SKM-1 treated with dmso at 0.1 percent for 144 hours (cell line): ENCODE data around the gene ARID1A.
A peak's percentile ranks its signal among the peaks of the same experiment; 100 is the strongest.

Source experiments
- DNase-seq: peaks from one replicate; lab custom pipeline; 2025; ENCODE audit not compliant: unreplicated experiment; lab: John Stamatoyannopoulos, UW

ARID1A gene

GRCh38 chr1:26727476-26727875 is 31.7 kb downstream of the ARID1A start:
- DNase-seq: no peak

DNA sequence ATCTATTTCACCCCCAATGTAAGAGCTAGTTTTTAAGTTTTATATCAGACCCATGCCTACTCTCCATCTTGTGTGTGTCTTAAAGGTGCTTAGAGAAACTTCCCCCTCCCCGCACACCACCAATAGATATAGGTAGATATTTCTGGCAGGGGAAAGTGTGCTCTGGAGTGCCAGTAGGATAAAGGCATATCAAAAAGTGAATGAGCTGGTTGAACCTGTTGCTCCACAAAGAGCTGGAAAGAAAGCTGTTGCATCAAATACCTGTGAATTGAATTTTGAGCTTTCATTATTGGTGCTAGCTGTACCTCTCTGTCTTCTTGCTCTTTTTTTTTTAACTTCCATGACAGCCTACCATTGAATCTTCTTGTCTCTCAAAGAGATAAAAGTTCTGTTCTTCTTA is 32.8 kb downstream of the ARID1A start:
- DNase-seq: no peak

DNA sequence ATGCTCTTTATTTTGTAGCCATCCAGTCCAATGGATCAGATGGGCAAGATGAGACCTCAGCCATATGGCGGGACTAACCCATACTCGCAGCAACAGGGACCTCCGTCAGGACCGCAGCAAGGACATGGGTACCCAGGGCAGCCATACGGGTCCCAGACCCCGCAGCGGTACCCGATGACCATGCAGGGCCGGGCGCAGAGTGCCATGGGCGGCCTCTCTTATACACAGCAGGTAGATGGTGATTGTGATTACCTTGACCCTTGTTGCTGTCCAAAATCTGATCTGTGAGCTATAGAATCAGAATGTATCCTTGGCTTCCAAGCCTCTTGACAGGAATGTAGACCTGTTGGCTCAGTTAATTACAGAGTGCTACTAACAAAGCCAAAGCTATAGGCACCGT is 33.8 kb downstream of the ARID1A start:
- DNase-seq: no peak

DNA sequence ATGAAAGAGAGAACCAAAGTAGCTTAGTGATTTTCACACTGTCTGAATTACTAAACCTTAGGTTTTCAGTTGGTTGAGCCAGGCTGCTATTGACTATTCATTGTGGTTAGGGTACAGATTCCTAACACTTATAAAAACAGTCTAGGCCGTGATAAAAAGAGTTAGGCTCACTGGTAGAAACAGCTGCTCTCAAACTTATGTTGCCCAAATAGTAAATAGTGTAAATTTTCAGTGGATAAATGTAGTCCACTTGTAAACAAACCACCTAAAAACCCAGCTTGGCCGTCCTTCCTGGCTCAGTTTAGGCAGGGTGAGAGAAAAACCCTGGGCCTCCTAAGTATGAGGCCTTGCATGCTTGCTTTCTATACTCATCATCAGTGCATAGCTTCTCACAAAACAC is 34.9 kb downstream of the ARID1A start:
- no peak for DNase-seq

DNA sequence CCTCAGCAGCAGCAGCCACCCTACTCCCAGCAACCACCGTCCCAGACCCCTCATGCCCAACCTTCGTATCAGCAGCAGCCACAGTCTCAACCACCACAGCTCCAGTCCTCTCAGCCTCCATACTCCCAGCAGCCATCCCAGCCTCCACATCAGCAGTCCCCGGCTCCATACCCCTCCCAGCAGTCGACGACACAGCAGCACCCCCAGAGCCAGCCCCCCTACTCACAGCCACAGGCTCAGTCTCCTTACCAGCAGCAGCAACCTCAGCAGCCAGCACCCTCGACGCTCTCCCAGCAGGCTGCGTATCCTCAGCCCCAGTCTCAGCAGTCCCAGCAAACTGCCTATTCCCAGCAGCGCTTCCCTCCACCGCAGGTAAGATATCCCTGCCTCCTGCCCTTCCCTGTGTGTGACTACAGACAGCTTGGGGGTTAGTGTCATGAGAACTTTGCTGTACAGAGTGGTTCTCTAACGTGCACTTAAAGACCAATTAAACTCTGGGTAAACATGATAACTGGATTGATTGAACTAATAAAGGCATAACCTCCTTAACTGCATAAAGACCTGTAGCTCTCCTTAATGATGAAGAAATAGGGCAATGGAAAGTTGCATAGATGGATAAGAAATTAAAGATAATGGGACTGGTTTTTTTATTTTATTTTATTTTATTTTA is 35.6 kb downstream of the ARID1A start:
- DNase-seq: no peak

DNA sequence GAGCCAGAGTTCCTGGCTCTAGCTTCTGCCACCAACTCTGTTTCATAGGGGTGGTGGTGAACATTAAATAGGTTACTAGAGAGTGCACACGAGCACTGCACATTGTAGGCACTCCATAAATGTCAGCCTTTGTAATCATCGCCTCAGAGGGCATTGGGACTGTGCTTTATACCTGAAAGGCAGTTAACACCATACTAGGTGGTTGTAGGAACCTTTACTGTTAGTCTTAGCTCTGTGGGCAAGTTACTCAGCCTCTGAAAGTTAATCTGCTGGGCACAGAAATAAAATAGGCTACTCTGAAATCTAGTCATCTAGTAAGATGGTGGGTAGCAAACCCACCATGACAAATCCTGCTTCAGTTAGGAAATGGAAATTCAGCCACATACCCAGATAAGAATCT is 37.6 kb downstream of the ARID1A start:
- no peak for DNase-seq

DNA sequence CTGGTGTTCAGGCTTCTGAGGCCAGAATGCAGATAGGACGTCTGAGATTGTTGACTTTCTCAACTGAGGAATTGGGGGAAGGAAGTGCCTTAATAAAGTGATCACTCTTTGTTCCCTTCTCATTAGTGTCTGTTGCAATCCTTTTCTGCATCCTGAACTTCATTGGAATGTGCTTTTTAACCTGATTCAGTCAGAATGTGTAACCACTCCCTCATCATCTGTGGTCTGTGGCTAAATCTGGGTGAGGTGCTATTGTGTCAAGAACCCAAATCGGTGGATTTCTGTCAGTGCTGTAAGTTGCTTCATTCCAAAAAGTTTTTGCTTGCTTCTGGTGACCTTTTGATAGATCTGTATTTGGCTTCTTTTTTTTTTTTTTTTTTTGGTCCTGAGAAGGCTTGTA is 38.2 kb downstream of the ARID1A start:
- DNase-seq: no peak

DNA sequence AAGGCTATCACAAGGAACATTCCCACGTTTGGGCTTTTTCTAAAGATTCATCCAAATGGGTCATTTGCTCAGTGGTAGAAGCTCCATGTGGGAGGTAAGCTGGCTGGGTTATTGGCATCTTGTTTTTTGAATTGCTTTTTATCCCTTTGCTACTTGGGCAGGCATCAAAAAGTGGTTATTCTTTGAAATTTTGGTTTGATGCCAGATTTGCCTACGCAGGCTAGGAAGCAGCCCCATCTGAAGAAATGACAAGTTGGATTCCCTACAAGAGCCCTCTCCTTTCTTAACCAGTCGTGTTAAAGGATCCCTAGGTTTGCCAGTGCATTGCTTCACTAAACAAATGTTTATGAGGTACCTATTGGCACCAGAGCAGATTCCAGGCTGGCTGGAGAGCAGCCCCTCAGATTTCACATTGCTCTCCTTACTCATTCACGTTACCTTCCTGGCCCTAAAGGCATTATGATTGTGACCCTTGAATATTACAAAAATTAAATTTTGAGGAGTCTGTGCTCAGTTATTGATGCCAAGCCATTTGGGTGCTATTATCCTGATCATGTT is 38.8 kb downstream of the ARID1A start:
- no peak for DNase-seq

- no peak for DNase-seq
These were observed 43.6 kb downstream of the ARID1A start for GRCh38 chr1:26739329-26739914.

DNA sequence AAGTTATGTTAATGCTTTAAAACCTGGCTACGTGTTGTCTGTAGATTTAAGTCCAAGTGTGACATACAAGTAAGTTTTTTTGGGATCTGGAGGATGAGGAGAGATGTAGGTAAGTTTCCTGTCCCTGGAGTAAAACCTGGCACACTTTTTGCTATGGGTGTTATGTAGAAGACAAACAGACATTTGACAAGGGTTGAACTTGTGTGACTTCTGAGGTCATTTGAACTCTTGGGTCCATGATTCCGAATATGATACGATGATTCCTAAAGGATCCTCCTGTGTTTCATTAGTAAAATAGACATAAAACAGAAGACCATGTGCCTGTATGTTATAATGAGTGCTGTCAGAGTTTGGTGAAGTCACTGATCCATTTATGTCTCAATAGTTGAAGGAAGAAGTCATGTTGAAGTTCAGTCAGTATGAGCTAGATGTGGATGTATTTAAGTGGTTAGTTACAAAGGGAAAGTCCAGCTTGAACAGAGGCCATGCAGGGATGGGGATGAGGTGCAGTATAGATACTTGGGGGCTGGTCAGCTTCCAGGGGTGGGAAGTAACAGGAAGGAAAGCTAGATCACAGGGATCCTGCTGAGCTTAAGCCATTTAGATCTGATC is 44.3 kb downstream of the ARID1A start:
- no peak for DNase-seq

DNA sequence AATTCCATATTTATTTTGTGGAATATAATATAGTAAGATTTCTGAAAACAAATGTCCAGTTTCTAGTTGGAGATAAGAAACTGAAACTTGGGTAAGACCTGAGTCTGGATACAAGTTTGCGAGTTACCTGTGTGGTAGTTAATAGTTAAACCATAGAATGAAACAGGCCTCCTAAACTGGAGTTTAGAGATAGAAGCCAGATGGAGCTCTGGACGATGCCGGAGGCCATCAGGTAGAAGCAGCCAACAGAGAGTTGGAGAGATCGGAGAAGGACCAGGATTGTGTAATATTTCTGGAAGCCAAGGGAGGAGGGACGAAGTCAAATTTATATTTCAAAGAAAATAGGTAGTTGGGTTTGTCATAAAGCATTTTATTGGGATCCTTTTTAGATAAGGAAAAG is 45.1 kb downstream of the ARID1A start:
- DNase-seq: no peak

- DNase-seq: no peak
These were observed 47.7 kb downstream of the ARID1A start for GRCh38 chr1:26743426-26744059.

GRCh38 chr1:26744075-26744959 is 48.5 kb downstream of the ARID1A start:
- DNase-seq: peak; percentile 95

- no peak for DNase-seq
These were observed 49.4 kb downstream of the ARID1A start for GRCh38 chr1:26745191-26745590.

DNA sequence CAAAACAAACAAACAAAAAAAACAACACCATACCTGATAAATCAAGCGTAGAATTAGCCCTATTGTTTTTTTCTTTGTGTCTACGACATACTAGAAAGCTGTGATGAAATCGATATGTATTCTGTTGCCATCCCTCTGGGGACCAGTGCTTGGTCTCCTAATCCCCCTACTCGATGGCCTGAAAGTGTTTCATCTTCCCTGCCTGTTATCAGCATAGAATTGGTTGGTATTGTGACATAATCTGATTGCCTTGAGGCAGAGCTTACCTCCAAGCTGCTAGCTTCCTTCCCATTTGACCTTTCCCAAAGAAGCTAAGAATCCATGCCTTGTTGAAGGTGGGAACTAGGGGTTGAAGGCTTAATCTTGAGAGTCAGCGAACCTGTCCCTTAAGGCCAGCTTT is 51.2 kb downstream of the ARID1A start:
- DNase-seq: no peak

DNA sequence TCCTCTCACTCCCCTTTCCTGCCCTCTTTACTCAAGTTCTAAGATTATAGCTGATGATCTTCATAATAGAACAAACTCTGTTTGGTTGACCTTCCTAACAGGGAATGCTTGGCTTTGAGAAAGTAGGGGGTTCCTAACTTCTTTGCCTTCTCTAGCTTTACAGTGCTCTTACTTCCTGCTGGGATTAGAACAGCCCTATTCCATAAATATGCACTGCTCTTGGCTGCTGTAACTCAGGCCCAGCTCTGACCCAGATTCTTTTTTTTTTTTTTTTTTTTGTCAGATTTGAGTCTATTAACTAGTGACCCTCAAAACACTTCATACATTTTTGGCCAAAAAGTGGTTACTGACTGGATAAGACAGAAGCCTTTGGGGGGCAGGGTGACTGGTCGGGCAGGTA is 52.5 kb downstream of the ARID1A start:
- DNase-seq: no peak

DNA sequence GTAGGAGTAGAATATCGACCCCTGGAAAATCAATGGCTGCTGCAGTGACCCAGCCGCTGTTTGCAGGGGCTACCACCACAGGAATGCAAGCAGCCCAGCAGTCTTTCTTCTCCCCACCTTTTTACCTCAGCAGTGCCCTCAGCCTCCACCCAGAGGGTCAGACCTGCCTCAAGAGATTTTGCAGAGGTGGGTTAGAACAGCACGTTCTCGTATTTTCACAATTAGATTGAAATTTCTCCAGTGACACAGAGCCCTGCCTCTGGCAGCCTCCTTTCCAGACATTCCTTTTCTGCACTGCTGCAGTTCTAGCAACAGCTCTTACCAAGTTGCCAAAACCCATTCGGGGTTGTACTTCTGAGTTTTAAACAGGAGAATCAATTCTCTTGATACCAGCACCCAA is 53.6 kb downstream of the ARID1A start:
- no peak for DNase-seq

GRCh38 chr1:26750428-26750827 is 54.6 kb downstream of the ARID1A start:
- no peak for DNase-seq

- no peak for DNase-seq
These were observed 56.7 kb downstream of the ARID1A start for GRCh38 chr1:26752519-26752918.

GRCh38 chr1:26754086-26754874 is 58.5 kb downstream of the ARID1A start:
- DNase-seq: no peak
